Keratinocyte (primary cell): ENCODE measurements around the gene ARVCF. TPM values are rescaled to one million over a fixed set of nuclear protein-coding genes. Genes with fewer than 3 reads are reported as not detected.
A peak's percentile ranks its signal among the peaks of the same experiment; 100 is the strongest.

Experiments
- DNase-seq: peaks from one replicate; pipeline ENCODE4 v3.0.0-alpha.2; 2011; ENCODE audit warnings: low read depth, missing footprints, low spot score
- FAIRE-seq: peaks from 2 replicates; lab custom pipeline; 2011; peaks lifted over from hg19 to GRCh38; lab: Jason Lieb, UNC
- H2AFZ ChIP-seq: 2 replicates; pipeline ENCODE4 v1.6.0; 2012; ENCODE audit warnings: low read length, control low read depth, inconsistent platforms; ENCODE audit not compliant: control insufficient read depth
- H3K27ac ChIP-seq: 2 replicates; pipeline ENCODE4 v1.5.1; 2011; ENCODE audit warnings: low read length; ENCODE audit not compliant: control insufficient read depth, insufficient read depth
- H3K27me3 ChIP-seq: 3 replicates; pipeline ENCODE4 v1.6.0; 2011; ENCODE audit warnings: low read length; ENCODE audit not compliant: control insufficient read depth, insufficient read depth; ENCODE audit errors: extremely low read depth
- H3K36me3 ChIP-seq, 2 experiments: 2 replicates in 1 of 2; 3 replicates in 1 of 2; pipeline ENCODE4 v1.5.1; 2011; ENCODE audit warnings: low read length in 2 of 2, mild to moderate bottlenecking in 1 of 2; ENCODE audit not compliant: control insufficient read depth in 2 of 2, insufficient read depth in 2 of 2; ENCODE audit errors: extremely low read depth in 1 of 2
- H3K4me1 ChIP-seq: 3 replicates; pipeline ENCODE4 v1.5.1; 2011; ENCODE audit warnings: low read length; ENCODE audit not compliant: control insufficient read depth, insufficient read depth; ENCODE audit errors: extremely low read depth
- H3K4me2 ChIP-seq: 3 replicates; pipeline ENCODE4 v1.6.0; 2011; ENCODE audit warnings: low read depth, low read length; ENCODE audit not compliant: control insufficient read depth, insufficient read depth; ENCODE audit errors: extremely low read depth
- H3K4me3 ChIP-seq, 3 experiments: fragments of 200-600 bp in 1 of 3; sonication (generic) in 1 of 3; 2 replicates in 2 of 3; 3 replicates in 1 of 3; pipeline ENCODE4 v1.5.1; 2011 to 2016; ENCODE audit warnings: low read length in 3 of 3, mild to moderate bottlenecking in 3 of 3, control low read depth in 2 of 3, inconsistent platforms in 1 of 3, low read depth in 1 of 3, mixed read lengths in 1 of 3, mixed run types in 1 of 3, moderate library complexity in 1 of 3; ENCODE audit not compliant: control insufficient read depth in 2 of 3, insufficient read depth in 2 of 3; ENCODE audit errors: extremely low read depth in 1 of 3
- H3K79me2 ChIP-seq: 2 replicates; pipeline ENCODE4 v1.6.0; 2012; ENCODE audit warnings: low read length; ENCODE audit not compliant: control insufficient read depth, insufficient read depth
- H3K9ac ChIP-seq: 3 replicates; pipeline ENCODE4 v1.6.0; 2011; ENCODE audit warnings: low read length; ENCODE audit not compliant: control insufficient read depth, insufficient read depth; ENCODE audit errors: extremely low read depth
- H3K9me1 ChIP-seq: 3 replicates; pipeline ENCODE4 v1.6.0; 2011; ENCODE audit warnings: low read length; ENCODE audit not compliant: control insufficient read depth, insufficient read depth; ENCODE audit errors: extremely low read depth
- H3K9me3 ChIP-seq: 2 replicates; pipeline ENCODE4 v1.5.1; 2012; ENCODE audit warnings: low read depth, low read length; ENCODE audit not compliant: control insufficient read depth
- H4K20me1 ChIP-seq: 3 replicates; pipeline ENCODE4 v1.6.0; 2011; ENCODE audit warnings: low read length; ENCODE audit not compliant: control insufficient read depth, insufficient read depth; ENCODE audit errors: extremely low read depth
- CTCF ChIP-seq, 3 experiments: IDR thresholded peaks in 1 of 3; conservative IDR thresholded peaks in 1 of 3; optimal IDR thresholded peaks in 1 of 3; 2 replicates in 2 of 3; 3 replicates in 1 of 3; pipeline versions ENCODE3 to v1.5.1; 2011; ENCODE audit warnings: low read length in 3 of 3, mild to moderate bottlenecking in 3 of 3, moderate library complexity in 2 of 3, control low read depth in 1 of 3, inconsistent platforms in 1 of 3; ENCODE audit not compliant: insufficient read depth in 2 of 3; ENCODE audit errors: extremely low read depth in 1 of 3
- EZH2 ChIP-seq: IDR thresholded peaks from one replicate; pipeline ENCODE4 v1.6.1; 2012; ENCODE audit warnings: inconsistent platforms, mild to moderate bottlenecking, low read length, moderate library complexity
- dilution Hi-C: fragments of 300-500 bp; cut with MboI; formaldehyde crosslinking; loops from one replicate; pipeline ENCODE4 v1.7.0; 2020; ENCODE audit warnings: low sequenced_read_pairs; ENCODE audit not compliant: extremely low pct_ligation_motif_present
- polyA plus RNA-seq, 5 experiments: library from polyadenylated mRNA; depleted of rRNA in 3 of 5; stranded (reverse) in 3 of 5; stranded (forward) in 1 of 5; unstranded in 1 of 5; fragments of >200 nt; gene quantifications; 1 replicate in 1 of 5; 2 replicates in 3 of 5; 3 replicates in 1 of 5; pipeline versions ENCODE4 v1.2.1 to v1.2.3, GENCODE V29; 2011 to 2012; ENCODE audit warnings: missing spikeins in 2 of 5, low read depth in 1 of 5, low replicate concordance in 1 of 5

Gene ARVCF
- polyA plus RNA-seq, 1 donor (not counting 4 experiments of a cell fraction or from before 2014, with no cell fraction given), result 5.7 TPM

GRCh38 chr22:20015971-20016733 is 471 bp downstream of the ARVCF start:
- H3K4me1 ChIP-seq, result peaks cover 10% of the 10 kb centered on the region
- TF ChIP-seq EZH2, result no peak
- no peak for TF ChIP-seq CTCF (optimal IDR thresholded peaks at IDR 0.05 in 1 of 3, IDR thresholded peaks at IDR 0.05 in 1 of 3, conservative IDR thresholded peaks at IDR 0.05 in 1 of 3; ENCODE audit: extremely low read depth in 1 of 3, insufficient read depth in 2 of 3, low read length in 3 of 3)
- DNase-seq (no peak), FAIRE-seq (no peak)
- H3K4me2 ChIP-seq, result peak overlapping the region; percentile 79
- no peaks in the 10 kb centered on the region for H4K20me1 ChIP-seq
- H3K9me1 ChIP-seq, result peaks cover 3% of the 10 kb centered on the region
- H3K27ac ChIP-seq, result no peak overlapping the region
- peak overlapping the region; percentile 63 for H2AFZ ChIP-seq
- dilution Hi-C loops, result no loop called here
- H3K79me2 ChIP-seq, result peaks cover 1% of the 10 kb centered on the region
- H3K9ac ChIP-seq, result peak overlapping the region; percentile 28
- H3K36me3 ChIP-seq, result no peaks in the 10 kb centered on the region
- H3K27me3 ChIP-seq, result peaks cover 12% of the 10 kb centered on the region
- H3K4me3 ChIP-seq, result peak overlapping the region; percentile 52 to 77 (median 75)
- H3K9me3 ChIP-seq, result no peaks in the 10 kb centered on the region

DNA sequence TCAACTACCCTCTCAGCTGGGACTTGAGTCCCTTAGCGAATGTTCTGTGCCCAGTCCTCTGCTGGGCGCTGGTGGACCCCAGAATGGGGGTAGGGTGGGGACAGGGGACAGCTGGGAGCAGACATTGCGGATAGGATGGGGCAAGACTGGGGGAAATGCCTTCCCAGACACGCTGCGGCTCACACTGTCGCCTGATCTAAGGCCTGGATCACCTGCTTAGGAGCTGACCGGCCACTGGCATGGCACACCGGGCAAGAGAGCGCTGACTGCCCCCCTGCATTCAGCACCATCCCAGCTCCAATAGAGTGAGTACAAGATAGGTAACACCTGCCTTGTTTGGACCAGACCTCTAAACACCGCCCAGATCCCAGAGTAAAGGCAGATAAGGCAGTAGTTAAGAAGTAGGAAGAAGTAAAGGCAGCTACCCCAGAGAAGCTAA is 1.4 kb downstream of the ARVCF start:
- no peak for FAIRE-seq
- Histone ChIP-seq H3K27ac (no peak overlapping the region), H4K20me1 (no peaks in the 10 kb centered on the region), H2AFZ (no peak overlapping the region), H3K79me2 (no peaks in the 10 kb centered on the region), H3K4me2 (no peak overlapping the region), H3K36me3 (no peaks in the 10 kb centered on the region), H3K9me1 (peaks cover 3% of the 10 kb centered on the region), H3K9me3 (no peaks in the 10 kb centered on the region), H3K4me3 (no peak overlapping the region), H3K9ac (no peak overlapping the region), H3K4me1 (peaks cover 13% of the 10 kb centered on the region), H3K27me3 (peaks cover 12% of the 10 kb centered on the region)
- dilution Hi-C loops, result no loop called here
- TF ChIP-seq CTCF (optimal IDR thresholded peaks at IDR 0.05 in 1 of 3, IDR thresholded peaks at IDR 0.05 in 1 of 3, conservative IDR thresholded peaks at IDR 0.05 in 1 of 3; ENCODE audit: extremely low read depth in 1 of 3, insufficient read depth in 2 of 3, low read length in 3 of 3) (no peak), EZH2 (no peak)
- no peak for DNase-seq
